ENCODE results near the gene MYH11. TPM values are rescaled to one million over a fixed set of nuclear protein-coding genes. Genes with fewer than 3 reads are reported as not detected.

The MYH11 gene
- total RNA-seq, 3 donors from 2014 or later: 11.7 to 144 (median 96.6) TPM

GRCh38 chr16:15786501-15786900, 70.3 kb downstream of the MYH11 start:
- no peaks in the 10 kb centered on the region for H3K4me1 ChIP-seq
- TF ChIP-seq POLR2AphosphoS5 (IDR thresholded peaks at IDR 0.05) (no peak), POLR2A (IDR thresholded peaks at IDR 0.05) (no peak), CTCF (IDR thresholded peaks at IDR 0.05) (no peak)
- no peaks in the 10 kb centered on the region for H3K27me3 ChIP-seq
- H3K4me3 ChIP-seq: no peak overlapping the region
- H3K27ac ChIP-seq: no peak overlapping the region
- H3K36me3 ChIP-seq: no peaks in the 10 kb centered on the region
- intact Hi-C loops (cut with DNase I; ENCODE audit: low total_unique reads): loop anchor here (5.0 kb wide), 1 partner anchor 101 kb away; the partner anchor contains the start of gene CEP20
- no peak for DNase-seq (ENCODE audit: low spot score in 2 of 2)
- no peaks in the 10 kb centered on the region for H3K9me3 ChIP-seq

- intact Hi-C loops (cut with DNase I; ENCODE audit: low total_unique reads): loop anchor here (5.0 kb wide), 1 partner anchor 102 kb away; the partner anchor contains the start of gene CEP20
- no peaks in the 10 kb centered on the region for H3K4me1 ChIP-seq
- H3K36me3 ChIP-seq: no peaks in the 10 kb centered on the region
- H3K9me3 ChIP-seq: no peaks in the 10 kb centered on the region
- no peak for DNase-seq (ENCODE audit: low spot score in 2 of 2)
- no peak overlapping the region for H3K27ac ChIP-seq
- H3K27me3 ChIP-seq: no peaks in the 10 kb centered on the region
- no peak overlapping the region for H3K4me3 ChIP-seq
- no peak for TF ChIP-seq CTCF (IDR thresholded peaks at IDR 0.05)
- no peak for TF ChIP-seq POLR2AphosphoS5 (IDR thresholded peaks at IDR 0.05)
- TF ChIP-seq POLR2A (IDR thresholded peaks at IDR 0.05): no peak
Observed at GRCh38 chr16:15785386-15786059, 71.3 kb downstream of the MYH11 start.

GRCh38 chr16:15783985-15784384, 72.8 kb downstream of the MYH11 start:
- no peak overlapping the region for H3K27ac ChIP-seq
- no peaks in the 10 kb centered on the region for H3K36me3 ChIP-seq
- H3K9me3 ChIP-seq: no peaks in the 10 kb centered on the region
- no peaks in the 10 kb centered on the region for H3K4me1 ChIP-seq
- no peak for DNase-seq (ENCODE audit: low spot score in 2 of 2)
- no peak overlapping the region for H3K4me3 ChIP-seq
- H3K27me3 ChIP-seq: no peaks in the 10 kb centered on the region
- TF ChIP-seq POLR2A (IDR thresholded peaks at IDR 0.05) (no peak), CTCF (IDR thresholded peaks at IDR 0.05) (no peak), POLR2AphosphoS5 (IDR thresholded peaks at IDR 0.05) (no peak)
- intact Hi-C loops (cut with DNase I; ENCODE audit: low total_unique reads): no loop called here

- Histone ChIP-seq H3K4me3 (no peak overlapping the region), H3K27me3 (no peaks in the 10 kb centered on the region), H3K27ac (no peak overlapping the region), H3K9me3 (no peaks in the 10 kb centered on the region), H3K4me1 (no peaks in the 10 kb centered on the region), H3K36me3 (no peaks in the 10 kb centered on the region)
- intact Hi-C loops (cut with DNase I; ENCODE audit: low total_unique reads): no loop called here
- TF ChIP-seq CTCF (IDR thresholded peaks at IDR 0.05) (no peak), POLR2A (IDR thresholded peaks at IDR 0.05) (no peak), POLR2AphosphoS5 (IDR thresholded peaks at IDR 0.05) (no peak)
- DNase-seq (ENCODE audit: low spot score in 2 of 2): no peak
Observed at GRCh38 chr16:15782573-15783365, 74.1 kb downstream of the MYH11 start.

- Histone ChIP-seq H3K4me1 (no peaks in the 10 kb centered on the region), H3K27ac (no peak overlapping the region), H3K4me3 (no peak overlapping the region), H3K36me3 (no peaks in the 10 kb centered on the region), H3K27me3 (no peaks in the 10 kb centered on the region), H3K9me3 (no peaks in the 10 kb centered on the region)
- no peak for DNase-seq (ENCODE audit: low spot score in 2 of 2)
- TF ChIP-seq POLR2AphosphoS5 (IDR thresholded peaks at IDR 0.05): no peak
- TF ChIP-seq CTCF (IDR thresholded peaks at IDR 0.05): no peak
- TF ChIP-seq POLR2A (IDR thresholded peaks at IDR 0.05): no peak
- intact Hi-C loops (cut with DNase I; ENCODE audit: low total_unique reads): no loop called here
Observed at GRCh38 chr16:15781650-15782049, 75.2 kb downstream of the MYH11 start.

All from breast epithelium (tissue), 4 donors.